Measurements from ENCODE around the gene TNIK. TPM values are rescaled to one million over a fixed set of nuclear protein-coding genes. Genes with fewer than 3 reads are reported as not detected.
"Not testable (repeated sequence)": the region's sequence is repeated elsewhere in the genome, so short reads cannot be mapped to it uniquely, and the experiment has no call there.

TNIK gene
- total RNA-seq, 1 donor from 2014 or later, result 1.5 TPM

DNA sequence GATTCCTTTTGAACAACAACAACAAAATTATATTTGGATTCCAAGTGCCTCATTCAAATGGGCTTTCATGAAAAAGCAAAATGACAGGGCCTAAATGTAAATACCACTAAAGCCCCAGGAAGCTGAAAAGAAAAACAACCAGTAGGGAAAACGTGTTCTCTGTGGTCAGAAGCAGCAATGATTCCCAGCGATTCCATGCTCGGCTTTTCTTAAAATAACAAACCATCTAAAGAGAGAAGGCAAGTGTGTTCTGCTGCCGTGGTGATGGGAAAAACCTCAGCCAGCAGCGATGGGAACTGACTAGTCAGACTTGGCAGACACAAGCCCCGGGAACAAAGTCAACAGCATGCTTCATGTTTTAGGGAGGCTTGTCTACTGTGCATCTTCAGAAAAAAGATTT is 153.6 kb downstream of the TNIK start:
- H3K27me3 Mint-ChIP-seq (ENCODE audit: unreplicated experiment), result no peaks in the 10 kb centered on the region
- H3K4me1 Mint-ChIP-seq (ENCODE audit: low read depth, unreplicated experiment), result no peaks in the 10 kb centered on the region
- H3K36me3 Mint-ChIP-seq (ENCODE audit: unreplicated experiment), result peaks cover 3% of the 10 kb centered on the region
- H3K9me3 Mint-ChIP-seq (ENCODE audit: unreplicated experiment), result no peaks in the 10 kb centered on the region
- DNase-seq, result no peak
- no peak overlapping the region for H3K27ac Mint-ChIP-seq (ENCODE audit: unreplicated experiment)
- H3K4me3 Mint-ChIP-seq (ENCODE audit: unreplicated experiment), result no peak overlapping the region
- TF ChIP-seq, protein P1, sequence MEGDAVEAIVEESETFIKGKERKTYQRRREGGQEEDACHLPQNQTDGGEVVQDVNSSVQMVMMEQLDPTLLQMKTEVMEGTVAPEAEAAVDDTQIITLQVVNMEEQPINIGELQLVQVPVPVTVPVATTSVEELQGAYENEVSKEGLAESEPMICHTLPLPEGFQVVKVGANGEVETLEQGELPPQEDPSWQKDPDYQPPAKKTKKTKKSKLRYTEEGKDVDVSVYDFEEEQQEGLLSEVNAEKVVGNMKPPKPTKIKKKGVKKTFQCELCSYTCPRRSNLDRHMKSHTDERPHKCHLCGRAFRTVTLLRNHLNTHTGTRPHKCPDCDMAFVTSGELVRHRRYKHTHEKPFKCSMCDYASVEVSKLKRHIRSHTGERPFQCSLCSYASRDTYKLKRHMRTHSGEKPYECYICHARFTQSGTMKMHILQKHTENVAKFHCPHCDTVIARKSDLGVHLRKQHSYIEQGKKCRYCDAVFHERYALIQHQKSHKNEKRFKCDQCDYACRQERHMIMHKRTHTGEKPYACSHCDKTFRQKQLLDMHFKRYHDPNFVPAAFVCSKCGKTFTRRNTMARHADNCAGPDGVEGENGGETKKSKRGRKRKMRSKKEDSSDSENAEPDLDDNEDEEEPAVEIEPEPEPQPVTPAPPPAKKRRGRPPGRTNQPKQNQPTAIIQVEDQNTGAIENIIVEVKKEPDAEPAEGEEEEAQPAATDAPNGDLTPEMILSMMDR (IDR thresholded peaks at IDR 0.05; ENCODE audit: partially characterized antibody, unreplicated experiment), result no peak

DNA sequence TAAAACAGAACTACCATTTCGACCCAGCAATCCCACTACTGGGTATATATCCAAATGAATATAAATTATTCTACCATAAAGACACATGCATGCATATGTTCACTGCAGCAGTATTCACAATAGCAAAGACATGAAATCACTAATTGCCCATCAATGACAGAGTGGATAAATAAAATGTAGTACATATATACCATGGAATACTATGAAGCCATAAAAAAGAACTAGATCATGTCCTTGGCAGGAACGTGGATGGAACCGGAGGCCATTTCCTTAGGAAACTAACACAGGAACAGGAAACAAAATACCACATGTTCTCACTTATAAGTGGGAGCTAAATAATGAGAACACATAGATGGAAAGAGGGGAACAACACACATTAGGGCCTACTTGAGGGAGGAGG is 154.4 kb downstream of the TNIK start:
- H3K4me3 Mint-ChIP-seq (ENCODE audit: unreplicated experiment); H3K4me1 Mint-ChIP-seq (ENCODE audit: low read depth, unreplicated experiment); H3K36me3 Mint-ChIP-seq (ENCODE audit: unreplicated experiment); H3K27me3 Mint-ChIP-seq (ENCODE audit: unreplicated experiment); H3K27ac Mint-ChIP-seq (ENCODE audit: unreplicated experiment); H3K9me3 Mint-ChIP-seq (ENCODE audit: unreplicated experiment); DNase-seq: not testable (repeated sequence)

DNA sequence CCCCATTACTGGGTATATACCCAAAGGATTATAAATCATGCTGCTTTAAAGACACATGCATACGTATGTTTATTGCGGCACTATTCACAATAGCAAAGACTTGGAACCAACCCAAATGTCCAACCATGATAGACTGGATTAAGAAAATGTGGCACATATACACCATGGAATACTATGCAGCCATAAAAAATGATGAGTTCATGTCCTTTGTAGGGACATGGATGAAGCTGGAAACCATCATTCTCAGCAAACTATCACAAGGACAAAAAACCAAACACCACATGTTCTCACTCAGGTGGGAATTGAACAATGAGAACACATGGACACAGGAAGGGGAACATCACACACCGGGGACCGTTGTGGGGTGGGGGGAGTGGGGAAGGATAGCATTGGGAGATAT is 155.7 kb downstream of the TNIK start:
- H3K36me3 Mint-ChIP-seq (ENCODE audit: unreplicated experiment); H3K27me3 Mint-ChIP-seq (ENCODE audit: unreplicated experiment); H3K4me1 Mint-ChIP-seq (ENCODE audit: low read depth, unreplicated experiment); DNase-seq; H3K4me3 Mint-ChIP-seq (ENCODE audit: unreplicated experiment); H3K9me3 Mint-ChIP-seq (ENCODE audit: unreplicated experiment); H3K27ac Mint-ChIP-seq (ENCODE audit: unreplicated experiment): not testable (repeated sequence)

DNA sequence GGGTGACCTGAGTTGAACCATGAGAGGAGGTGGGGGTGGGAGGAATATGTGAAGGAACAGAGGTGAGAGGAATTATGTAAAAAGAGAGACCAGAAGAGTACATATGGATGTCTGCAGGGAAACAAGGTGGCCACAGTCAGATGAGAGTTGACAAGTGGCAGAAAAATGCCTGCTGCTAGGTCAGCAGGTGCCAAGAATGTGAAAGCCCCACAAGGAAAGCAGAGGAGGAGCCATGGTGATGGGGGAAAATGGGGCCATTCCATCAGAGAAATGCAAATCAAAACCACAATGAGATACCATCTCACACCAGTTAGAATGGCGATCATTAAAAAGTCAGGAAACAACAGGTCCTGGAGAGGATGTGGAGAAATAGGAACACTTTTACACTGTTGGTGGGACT is 156.2 kb downstream of the TNIK start:
- not testable (repeated sequence) for H3K27me3 Mint-ChIP-seq (ENCODE audit: unreplicated experiment); H3K9me3 Mint-ChIP-seq (ENCODE audit: unreplicated experiment); H3K4me3 Mint-ChIP-seq (ENCODE audit: unreplicated experiment); H3K4me1 Mint-ChIP-seq (ENCODE audit: low read depth, unreplicated experiment); H3K27ac Mint-ChIP-seq (ENCODE audit: unreplicated experiment); H3K36me3 Mint-ChIP-seq (ENCODE audit: unreplicated experiment); DNase-seq

DNA sequence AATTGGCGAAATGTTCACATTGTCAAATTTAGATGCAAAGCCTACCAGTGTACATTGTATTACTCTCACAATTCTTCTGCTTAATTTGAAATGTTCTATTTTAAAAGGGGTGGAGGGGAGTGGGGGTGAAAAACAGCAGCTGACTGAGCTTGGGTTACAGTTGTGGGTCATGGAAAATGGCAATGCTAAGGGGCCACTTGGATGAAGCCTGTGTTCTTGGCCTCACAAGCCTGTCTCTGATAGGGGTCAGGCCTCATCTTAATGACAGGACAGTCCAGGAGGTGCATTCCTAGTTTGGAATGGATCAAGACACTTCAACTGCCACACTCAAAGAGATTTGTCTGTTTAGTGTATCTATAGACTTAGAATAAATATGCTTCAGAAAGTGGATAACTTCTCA is 158.2 kb downstream of the TNIK start:
- DNase-seq, result no peak
- Mint-ChIP-seq H3K9me3 (ENCODE audit: unreplicated experiment) (no peaks in the 10 kb centered on the region), H3K4me3 (ENCODE audit: unreplicated experiment) (no peak overlapping the region), H3K27ac (ENCODE audit: unreplicated experiment) (no peak overlapping the region), H3K27me3 (ENCODE audit: unreplicated experiment) (no peaks in the 10 kb centered on the region), H3K4me1 (ENCODE audit: low read depth, unreplicated experiment) (no peaks in the 10 kb centered on the region), H3K36me3 (ENCODE audit: unreplicated experiment) (peaks cover 3% of the 10 kb centered on the region)
- TF ChIP-seq, protein P1 (IDR thresholded peaks at IDR 0.05; ENCODE audit: partially characterized antibody, unreplicated experiment), result no peak

DNA sequence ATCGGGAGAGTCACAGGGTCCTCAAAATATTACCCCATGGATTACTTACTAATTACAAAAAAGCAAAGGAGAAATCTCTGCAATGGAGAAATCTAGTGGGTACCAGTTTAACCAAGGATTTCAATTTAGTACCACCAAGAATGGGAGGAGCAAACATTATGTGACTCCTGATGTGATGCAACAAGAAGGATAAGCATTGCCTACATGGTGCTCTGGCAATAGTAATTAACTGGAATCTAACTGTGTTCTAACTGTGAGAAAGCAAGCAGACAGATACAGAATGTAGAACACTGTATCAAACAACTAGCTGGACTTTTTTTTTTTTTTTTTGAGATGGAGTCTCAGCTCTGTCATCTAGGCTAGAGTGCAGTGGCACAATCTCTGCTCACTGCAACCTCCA is 159.2 kb downstream of the TNIK start:
- H3K27me3 Mint-ChIP-seq (ENCODE audit: unreplicated experiment), result no peaks in the 10 kb centered on the region

More for the DNA sequence above, 159.2 kb downstream of the TNIK start:
- Mint-ChIP-seq H3K9me3 (ENCODE audit: unreplicated experiment) (no peaks in the 10 kb centered on the region), H3K4me1 (ENCODE audit: low read depth, unreplicated experiment) (peaks cover 2% of the 10 kb centered on the region), H3K27ac (ENCODE audit: unreplicated experiment) (no peak overlapping the region), H3K4me3 (ENCODE audit: unreplicated experiment) (no peak overlapping the region), H3K36me3 (ENCODE audit: unreplicated experiment) (peaks cover 3% of the 10 kb centered on the region)
- TF ChIP-seq, protein P1 (IDR thresholded peaks at IDR 0.05; ENCODE audit: partially characterized antibody, unreplicated experiment), result no peak
- no peak for DNase-seq

Data from glutamatergic neuron (in vitro differentiated cells).